Left lung (tissue), 10 donors: ENCODE measurements around the gene TMEM141. TPM values are rescaled to one million over a fixed set of nuclear protein-coding genes. Genes with fewer than 3 reads are reported as not detected.
"Not testable (repeated sequence)": the region's sequence is repeated elsewhere in the genome, so short reads cannot be mapped to it uniquely, and the experiment has no call there.

Experiments used
- ATAC-seq: fragments of 200-7000 bp; cut with Tn5 transposase; one replicate; pipeline ENCODE4 v1.9.1; 2020; ENCODE audit warnings: moderate library complexity
- DNase-seq, 4 donors: peaks; one replicate each; pipeline ENCODE4 v3.0.0-alpha.2; 2013 to 2020
- H3K27ac ChIP-seq, 2 donors: fragments of 200-600 bp; sonication (generic) in 1 of 2; one replicate each; pipeline versions ENCODE4 v1.5.0 to v1.8.0; 2020 to 2021
- H3K27me3 ChIP-seq, 2 donors: fragments of 200-600 bp; sonication (generic) in 1 of 2; one replicate each; pipeline versions ENCODE4 v1.5.0 to v1.8.0; 2020 to 2021
- H3K36me3 ChIP-seq, 2 donors: fragments of 200-600 bp; sonication (generic) in 1 of 2; one replicate each; pipeline versions ENCODE4 v1.5.0 to v1.8.0; 2020 to 2021
- H3K4me1 ChIP-seq, 2 donors: fragments of 200-600 bp; one replicate each; pipeline ENCODE4 v1.8.0; 2021
- H3K4me3 ChIP-seq, 2 donors: fragments of 200-600 bp; sonication (generic) in 1 of 2; one replicate each; pipeline versions ENCODE4 v1.5.0 to v1.8.0; 2020 to 2021; ENCODE audit warnings: mild to moderate bottlenecking in 1 of 2
- H3K9me3 ChIP-seq, 2 donors: fragments of 200-600 bp; sonication (generic) in 1 of 2; one replicate each; pipeline versions ENCODE4 v1.5.0 to v1.8.0; 2020 to 2021
- intact Hi-C, 2 donors: fragments of 100-400 bp; cut with DNase I; formaldehyde crosslinking; loops; one replicate each; pipeline versions ENCODE4 v1.11.2 to v1.14.2; 2022
- polyA plus RNA-seq, 6 donors: library from polyadenylated mRNA; unstranded; fragments of 120-200 nt; gene quantifications; one replicate each; pipeline ENCODE4 v1.2.1, GENCODE V29; 2013; ENCODE audit not compliant: insufficient read length in 6 of 6
- total RNA-seq, 2 donors: library from RNA; stranded (reverse); fragmentation: NEBNext Ultra II Directional; extraction: Animal tissue kit (Norgen Biotek cat#: 25700); gene quantifications; one replicate each; pipeline ENCODE4 v1.2.1, GENCODE V29; 2021
- TF ChIP-seq, protein P1 (sequence below), 2 donors: fragments of 200-600 bp; sonication (generic) in 1 of 2; IDR thresholded peaks; one replicate each; pipeline versions ENCODE4 v1.5.0 to v1.8.0; 2021; ENCODE audit warnings: antibody characterized with exemption in 2 of 2
- donor health status: DM: no; HTN: yes; CAD: no.
- donor health status: DM: no; HTN: no; CAD: no.

TMEM141 gene
- total and polyA plus RNA-seq, 8 donors = 49.3 to 76.6 (median 54.5) TPM

GRCh38 chr9:136829412-136829811 is 38.3 kb downstream of the TMEM141 start:
- Histone ChIP-seq H3K4me1 (no peaks in the 10 kb centered on the region), H3K27me3 (no peaks in the 10 kb centered on the region), H3K9me3 (no peaks in the 10 kb centered on the region), H3K27ac (no peak overlapping the region), H3K4me3 (no peak overlapping the region), H3K36me3 (peaks cover 0 to 91% of the 10 kb centered on the region in 2 donors)
- intact Hi-C loops = no loop called here
- DNase-seq (peak in 1 of 4 donors; percentile 58), ATAC-seq (no peak)
- TF ChIP-seq, protein P1, sequence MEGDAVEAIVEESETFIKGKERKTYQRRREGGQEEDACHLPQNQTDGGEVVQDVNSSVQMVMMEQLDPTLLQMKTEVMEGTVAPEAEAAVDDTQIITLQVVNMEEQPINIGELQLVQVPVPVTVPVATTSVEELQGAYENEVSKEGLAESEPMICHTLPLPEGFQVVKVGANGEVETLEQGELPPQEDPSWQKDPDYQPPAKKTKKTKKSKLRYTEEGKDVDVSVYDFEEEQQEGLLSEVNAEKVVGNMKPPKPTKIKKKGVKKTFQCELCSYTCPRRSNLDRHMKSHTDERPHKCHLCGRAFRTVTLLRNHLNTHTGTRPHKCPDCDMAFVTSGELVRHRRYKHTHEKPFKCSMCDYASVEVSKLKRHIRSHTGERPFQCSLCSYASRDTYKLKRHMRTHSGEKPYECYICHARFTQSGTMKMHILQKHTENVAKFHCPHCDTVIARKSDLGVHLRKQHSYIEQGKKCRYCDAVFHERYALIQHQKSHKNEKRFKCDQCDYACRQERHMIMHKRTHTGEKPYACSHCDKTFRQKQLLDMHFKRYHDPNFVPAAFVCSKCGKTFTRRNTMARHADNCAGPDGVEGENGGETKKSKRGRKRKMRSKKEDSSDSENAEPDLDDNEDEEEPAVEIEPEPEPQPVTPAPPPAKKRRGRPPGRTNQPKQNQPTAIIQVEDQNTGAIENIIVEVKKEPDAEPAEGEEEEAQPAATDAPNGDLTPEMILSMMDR (IDR thresholded peaks at IDR 0.05) = no peak

DNA sequence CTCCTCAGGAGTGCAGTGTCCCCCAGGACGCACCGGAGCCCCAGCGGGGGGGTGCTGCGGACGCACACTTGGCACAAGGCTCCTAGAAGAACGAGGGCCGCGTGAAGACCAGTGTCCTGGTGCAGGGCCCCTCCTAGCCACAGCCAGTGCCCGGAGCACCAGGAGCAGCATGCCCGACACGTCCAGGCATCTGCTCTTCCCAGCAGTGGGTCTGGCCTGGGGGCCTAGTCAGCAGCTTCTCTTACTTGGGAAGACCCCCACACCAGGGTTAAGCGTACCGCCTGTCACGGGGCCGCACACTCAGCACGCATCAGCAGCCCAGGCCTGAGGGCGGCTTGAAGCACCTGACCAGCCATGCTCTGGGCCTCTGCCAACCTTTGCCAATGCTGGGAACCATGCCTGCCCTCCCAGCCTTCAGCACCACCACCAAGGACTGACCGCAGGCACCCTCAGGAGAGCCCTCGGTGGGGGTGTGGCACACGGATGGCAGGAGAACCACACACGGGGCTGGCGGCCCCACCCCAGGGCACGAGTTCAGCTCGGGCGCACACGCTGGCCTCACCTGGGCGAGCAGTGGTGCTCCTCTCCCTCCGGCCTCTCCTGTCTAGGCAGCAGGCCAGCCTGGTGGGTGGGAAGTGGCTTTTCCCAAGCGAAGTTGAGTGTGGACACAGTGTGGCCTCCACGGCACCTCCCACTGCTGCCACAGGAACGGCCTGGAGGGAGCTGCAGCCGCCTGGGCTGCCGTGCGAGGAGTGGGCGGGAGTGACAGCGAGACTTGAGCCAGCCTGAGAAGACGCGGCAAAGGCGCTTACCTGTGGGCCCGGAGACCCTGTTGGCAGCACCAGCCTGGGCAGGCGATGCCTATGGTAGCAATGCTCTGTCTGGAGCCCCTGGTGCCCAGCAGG is 39.1 kb downstream of the TMEM141 start:
- no peaks in the 10 kb centered on the region for H3K4me1 ChIP-seq
- H3K4me3 ChIP-seq = no peak overlapping the region
- intact Hi-C loops = no loop called here
- TF ChIP-seq, protein P1 (IDR thresholded peaks at IDR 0.05) = no peak
- no peaks in the 10 kb centered on the region for H3K9me3 ChIP-seq
- H3K27ac ChIP-seq = no peak overlapping the region
- no peaks in the 10 kb centered on the region for H3K27me3 ChIP-seq
- peaks cover 0 to 87% of the 10 kb centered on the region in 2 donors for H3K36me3 ChIP-seq
- ATAC-seq (no peak), DNase-seq (peak in 1 of 4 donors; percentile 68)

- no peak overlapping the region for H3K27ac ChIP-seq
- H3K27me3 ChIP-seq = no peaks in the 10 kb centered on the region
- peaks cover 0 to 87% of the 10 kb centered on the region in 2 donors for H3K36me3 ChIP-seq
- intact Hi-C loops = no loop called here
- no peak overlapping the region for H3K4me3 ChIP-seq
- ATAC-seq (no peak), DNase-seq (peak in 1 of 4 donors; percentile 59)
- no peaks in the 10 kb centered on the region for H3K4me1 ChIP-seq
- no peaks in the 10 kb centered on the region for H3K9me3 ChIP-seq
- TF ChIP-seq, protein P1 (IDR thresholded peaks at IDR 0.05) = no peak
These were observed 40.0 kb downstream of the TMEM141 start for GRCh38 chr9:136831002-136831719.

GRCh38 chr9:136831720-136832104 is 40.6 kb downstream of the TMEM141 start:
- H3K36me3 ChIP-seq = peaks cover 0 to 87% of the 10 kb centered on the region in 2 donors
- DNase-seq = peak in 1 of 4 donors; percentile 65
- no peaks in the 10 kb centered on the region for H3K9me3 ChIP-seq
- no peak overlapping the region for H3K4me3 ChIP-seq
- no peak for ATAC-seq
- H3K27me3 ChIP-seq = no peaks in the 10 kb centered on the region
- H3K27ac ChIP-seq = no peak overlapping the region
- TF ChIP-seq, protein P1 (IDR thresholded peaks at IDR 0.05) = no peak
- intact Hi-C loops = no loop called here
- no peaks in the 10 kb centered on the region for H3K4me1 ChIP-seq

- no peaks in the 10 kb centered on the region for H3K9me3 ChIP-seq
- no peak overlapping the region for H3K27ac ChIP-seq
- TF ChIP-seq, protein P1 (IDR thresholded peaks at IDR 0.05) = no peak
- intact Hi-C loops = no loop called here
- ATAC-seq (no peak), DNase-seq (peak in 1 of 4 donors; percentile 57)
- H3K4me1 ChIP-seq = no peaks in the 10 kb centered on the region
- H3K36me3 ChIP-seq = peaks cover 0 to 87% of the 10 kb centered on the region in 2 donors
- H3K4me3 ChIP-seq = no peak overlapping the region
- no peaks in the 10 kb centered on the region for H3K27me3 ChIP-seq
These were observed 41.4 kb downstream of the TMEM141 start for GRCh38 chr9:136832581-136832980.

DNA sequence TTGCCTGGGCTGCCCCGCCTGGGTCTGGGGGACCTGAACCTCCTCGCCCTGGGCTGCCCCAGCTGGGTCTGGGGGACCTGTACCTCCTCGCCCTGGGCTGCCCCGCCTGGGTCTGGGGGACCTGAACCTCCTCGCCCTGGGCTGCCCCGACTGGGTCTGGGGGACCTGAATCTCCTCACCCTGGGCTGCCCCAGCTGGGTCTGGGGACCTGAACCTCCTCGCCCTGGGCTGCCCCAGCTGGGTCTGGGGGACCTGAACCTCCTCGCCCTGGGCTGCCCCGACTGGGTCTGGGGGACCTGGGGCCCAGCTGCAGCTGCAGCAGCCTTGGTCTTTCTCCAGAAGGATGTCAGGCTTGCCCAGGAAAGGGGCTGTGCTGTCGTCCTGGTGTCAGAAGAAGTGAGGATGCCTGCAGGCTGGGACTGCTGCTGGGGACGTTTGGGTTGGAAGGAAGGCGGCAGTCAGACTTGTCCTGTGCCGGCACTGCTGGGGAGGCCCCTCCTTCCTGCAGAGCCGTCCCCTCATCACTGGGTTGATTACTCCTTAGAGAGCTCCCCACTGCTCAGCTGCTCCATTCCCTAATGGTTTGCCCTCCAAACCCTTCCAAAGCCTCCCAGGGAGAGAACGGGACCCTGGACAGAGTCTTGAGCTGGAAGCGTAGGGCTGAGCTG is 42.4 kb downstream of the TMEM141 start:
- peak in 1 of 4 donors; percentile 27 for DNase-seq
- H3K27ac ChIP-seq, ATAC-seq, H3K4me3 ChIP-seq, H3K27me3 ChIP-seq, intact Hi-C loops, H3K4me1 ChIP-seq, H3K9me3 ChIP-seq: not testable (repeated sequence)
- H3K36me3 ChIP-seq = peaks cover 0 to 87% of the 10 kb centered on the region in 2 donors
